ENCODE data around the gene KCNQ5. TPM values are rescaled to one million over a fixed set of nuclear protein-coding genes. Genes with fewer than 3 reads are reported as not detected.

KCNQ5 gene
- total RNA-seq, 1 experiment from 2014 or later, result 0.07 TPM

- Histone ChIP-seq H2BK120ac (ENCODE audit: low read depth, low read length, poor library complexity, severe bottlenecking) (no peak overlapping the region), H3K79me1 (ENCODE audit: insufficient read depth, low read depth, low read length, poor library complexity, severe bottlenecking) (no peaks in the 10 kb centered on the region), H4K91ac (ENCODE audit: insufficient read length, low read depth, low read length) (no peak overlapping the region), H4K8ac (replicated peaks; ENCODE audit: insufficient read length, low read depth, low read length) (no peak overlapping the region), H2AK5ac (ENCODE audit: insufficient read length, low read length) (no peak overlapping the region), H3K79me2 (ENCODE audit: insufficient read depth, low read length) (no peaks in the 10 kb centered on the region), H3K4me1 (ENCODE audit: insufficient read depth, low read length) (no peaks in the 10 kb centered on the region), H2BK15ac (ENCODE audit: low read depth, low read length) (no peak overlapping the region), H4K20me1 (ENCODE audit: control insufficient read depth, insufficient read depth, insufficient read length) (no peaks in the 10 kb centered on the region), H2BK12ac (ENCODE audit: insufficient read length, low read depth, low read length) (no peak overlapping the region), H3K23me2 (ENCODE audit: insufficient read length, low read depth, low read length, poor library complexity, severe bottlenecking) (no peaks in the 10 kb centered on the region), H3K18ac (ENCODE audit: insufficient read length, low read depth, low read length) (no peak overlapping the region), H3K9me3 (ENCODE audit: control insufficient read depth, low read depth, low read length) (no peaks in the 10 kb centered on the region), H3T11ph (ENCODE audit: low read length) (no peak overlapping the region), H3K56ac (ENCODE audit: insufficient read length, low read depth, low read length) (no peak overlapping the region), H3K23ac (ENCODE audit: insufficient read length, low read depth, low read length) (no peak overlapping the region), H3K14ac (ENCODE audit: insufficient read depth, low read length) (no peak overlapping the region), H3K27ac (ENCODE audit: insufficient read length, low read depth, low read length) (no peak overlapping the region), H2AFZ (ENCODE audit: low read length) (no peak overlapping the region), H3K4me2 (ENCODE audit: insufficient read depth, insufficient read length, low read length) (no peak overlapping the region), H4K5ac (ENCODE audit: insufficient read length, low read depth, low read length) (no peak overlapping the region), H2BK20ac (ENCODE audit: low read depth, low read length, poor library complexity, severe bottlenecking) (no peak overlapping the region), H3K9ac (ENCODE audit: extremely low read depth, insufficient read length, low read length) (no peak overlapping the region), H3K27me3 (ENCODE audit: insufficient read depth, low read length) (no peaks in the 10 kb centered on the region), H3K4ac (ENCODE audit: low read depth, low read length) (no peak overlapping the region), H2BK5ac (ENCODE audit: insufficient read length, low read length) (no peak overlapping the region)
- TF ChIP-seq CTCF (conservative IDR thresholded peaks at IDR 0.05), result no peak
- Mint-ChIP-seq H3K27me3 (ENCODE audit: low read depth) (no peaks in the 10 kb centered on the region), H3K9me3 (no peaks in the 10 kb centered on the region; a peak in 1 of 5 replicates), H3K27ac (peak overlapping the region in 1 of 3 experiments; percentile 9; a peak in 2 of 7 replicates), H3K36me3 (ENCODE audit: insufficient read depth in 1 of 3, low read depth in 3 of 3) (no peaks in the 10 kb centered on the region), H3K4me3 (no peak overlapping the region), H3K4me1 (no peaks in the 10 kb centered on the region)
- DNase-seq, result no peak
- no CpG with 5 or more reads among the region's 4 CpGs for WGBS (ENCODE audit: extremely low coverage, insufficient read length, low lambda C conversion rate)
Observed at GRCh38 chr6:73062130-73062529, 440.3 kb downstream of the KCNQ5 start.

All from H9 (cell line).